H9 (cell line): ENCODE results near the gene USP35. TPM values are rescaled to one million over a fixed set of nuclear protein-coding genes. Genes with fewer than 3 reads are reported as not detected.
A peak's percentile ranks its signal among the peaks of the same experiment; 100 is the strongest.

ENCODE experiments used
- DNase-seq: peaks from one replicate; pipeline ENCODE4 v3.0.0-alpha.2; 2017
- H2AFZ ChIP-seq: one replicate; pipeline ENCODE4 v1.6.1; 2013; ENCODE audit warnings: mild to moderate bottlenecking, low read length, control low read depth, moderate library complexity
- H2AK5ac ChIP-seq: 2 replicates; pipeline ENCODE4 v1.6.1; 2013; ENCODE audit warnings: low read length, control low read depth, mixed read lengths; ENCODE audit not compliant: insufficient read length
- H2BK120ac ChIP-seq: one replicate; pipeline ENCODE4 v1.6.1; 2013; ENCODE audit warnings: low read depth, mild to moderate bottlenecking, low read length, control low read depth, inconsistent platforms; ENCODE audit not compliant: poor library complexity, severe bottlenecking
- H2BK12ac ChIP-seq: 2 replicates; pipeline ENCODE4 v1.6.1; 2013; ENCODE audit warnings: low read length, control low read depth, mixed read lengths, low read depth; ENCODE audit not compliant: insufficient read length
- H2BK15ac ChIP-seq: 2 replicates; pipeline ENCODE4 v1.6.1; 2013; ENCODE audit warnings: low read depth, low read length, control low read depth
- H2BK20ac ChIP-seq: one replicate; pipeline ENCODE4 v1.6.1; 2013; ENCODE audit warnings: low read depth, mild to moderate bottlenecking, low read length, control low read depth, inconsistent platforms; ENCODE audit not compliant: poor library complexity, severe bottlenecking
- H2BK5ac ChIP-seq: 2 replicates; pipeline ENCODE4 v1.6.1; 2013; ENCODE audit warnings: low read length, control low read depth, mixed read lengths; ENCODE audit not compliant: insufficient read length
- H3K14ac ChIP-seq: 2 replicates; pipeline ENCODE4 v1.6.1; 2013; ENCODE audit warnings: low read length, control low read depth; ENCODE audit not compliant: insufficient read depth
- H3K18ac ChIP-seq: 2 replicates; pipeline ENCODE4 v1.6.1; 2013; ENCODE audit warnings: low read depth, mild to moderate bottlenecking, mixed read lengths, low read length, control low read depth; ENCODE audit not compliant: insufficient read length
- H3K23ac ChIP-seq: 2 replicates; pipeline ENCODE4 v1.6.1; 2013; ENCODE audit warnings: low read length, control low read depth, mixed read lengths, low read depth; ENCODE audit not compliant: insufficient read length
- H3K23me2 ChIP-seq: 2 replicates; pipeline ENCODE4 v1.6.1; 2013; ENCODE audit warnings: low read depth, mild to moderate bottlenecking, mixed read lengths, low read length, control low read depth; ENCODE audit not compliant: insufficient read length, poor library complexity, severe bottlenecking
- H3K27ac ChIP-seq: 2 replicates; pipeline ENCODE4 v1.5.1; 2013; ENCODE audit warnings: low read length, control low read depth, mixed read lengths, low read depth; ENCODE audit not compliant: insufficient read length
- H3K27me3 ChIP-seq: 2 replicates; pipeline ENCODE4 v1.6.1; 2013; ENCODE audit warnings: low read length, control low read depth, inconsistent platforms; ENCODE audit not compliant: insufficient read depth
- H3K4ac ChIP-seq: 2 replicates; pipeline ENCODE4 v1.6.1; 2013; ENCODE audit warnings: low read depth, mild to moderate bottlenecking, control low read depth, inconsistent platforms, low read length, moderate library complexity
- H3K4me1 ChIP-seq: 2 replicates; pipeline ENCODE4 v1.6.1; 2013; ENCODE audit warnings: low read length, control low read depth, inconsistent platforms; ENCODE audit not compliant: insufficient read depth
- H3K4me2 ChIP-seq: 2 replicates; pipeline ENCODE4 v1.6.1; 2013; ENCODE audit warnings: low read length, control low read depth, mixed read lengths; ENCODE audit not compliant: insufficient read length, insufficient read depth
- H3K56ac ChIP-seq: 2 replicates; pipeline ENCODE4 v1.6.1; 2013; ENCODE audit warnings: low read depth, mild to moderate bottlenecking, mixed read lengths, low read length, control low read depth; ENCODE audit not compliant: insufficient read length
- H3K79me1 ChIP-seq: 2 replicates; pipeline ENCODE4 v1.6.1; 2013; ENCODE audit warnings: low read depth, mild to moderate bottlenecking, moderate library complexity, low read length, control low read depth, inconsistent platforms; ENCODE audit not compliant: insufficient read depth, poor library complexity, severe bottlenecking
- H3K79me2 ChIP-seq: 2 replicates; pipeline ENCODE4 v1.6.1; 2013; ENCODE audit warnings: low read length, control low read depth, inconsistent platforms; ENCODE audit not compliant: insufficient read depth
- H3K9ac ChIP-seq: 2 replicates; pipeline ENCODE4 v1.6.1; 2013; ENCODE audit warnings: low read length, control low read depth, mixed read lengths; ENCODE audit not compliant: insufficient read length; ENCODE audit errors: extremely low read depth
- H3K9me3 ChIP-seq: one replicate; pipeline ENCODE4 v1.6.1; 2013; ENCODE audit warnings: low read depth, low read length, inconsistent platforms; ENCODE audit not compliant: control insufficient read depth
- H3T11ph ChIP-seq: one replicate; pipeline ENCODE4 v1.6.1; 2013; ENCODE audit warnings: mild to moderate bottlenecking, low read length, control low read depth, inconsistent platforms
- H4K20me1 ChIP-seq: one replicate; pipeline ENCODE4 v1.6.1; 2013; ENCODE audit not compliant: control insufficient read depth, insufficient read length, insufficient read depth
- H4K5ac ChIP-seq: 2 replicates; pipeline ENCODE4 v1.6.1; 2013; ENCODE audit warnings: low read depth, mild to moderate bottlenecking, mixed read lengths, low read length, control low read depth; ENCODE audit not compliant: insufficient read length
- H4K8ac ChIP-seq: replicated peaks from 2 replicates; pipeline ENCODE4 v1.6.1; 2013; ENCODE audit warnings: low read length, control low read depth, mixed read lengths, low read depth; ENCODE audit not compliant: insufficient read length
- H4K91ac ChIP-seq: 2 replicates; pipeline ENCODE4 v1.6.1; 2013; ENCODE audit warnings: low read depth, mild to moderate bottlenecking, moderate library complexity, mixed read lengths, low read length, control low read depth; ENCODE audit not compliant: insufficient read length
- H3K27ac Mint-ChIP-seq, 3 experiments: 2 replicates in 2 of 3; 3 replicates in 1 of 3; pipeline ENCODE4 v1.8.0; 2020 to 2021; ENCODE audit warnings: mixed read lengths in 3 of 3, mild to moderate bottlenecking in 1 of 3, moderate library complexity in 1 of 3
- H3K27me3 Mint-ChIP-seq: 2 replicates; pipeline ENCODE4 v1.8.0; 2021; ENCODE audit warnings: low read depth, mild to moderate bottlenecking, moderate library complexity, mixed read lengths
- H3K36me3 Mint-ChIP-seq, 3 experiments: 2 replicates in 2 of 3; 3 replicates in 1 of 3; pipeline ENCODE4 v1.8.0; 2020 to 2021; ENCODE audit warnings: low read depth in 3 of 3, mixed read lengths in 3 of 3; ENCODE audit not compliant: insufficient read depth in 1 of 3
- H3K4me1 Mint-ChIP-seq, 2 experiments: 2 replicates each; pipeline ENCODE4 v1.8.0; 2020; ENCODE audit warnings: mixed read lengths in 2 of 2
- H3K4me3 Mint-ChIP-seq, 2 experiments: 2 replicates in 1 of 2; 3 replicates in 1 of 2; pipeline ENCODE4 v1.8.0; 2020 to 2021; ENCODE audit warnings: mild to moderate bottlenecking in 2 of 2, mixed read lengths in 2 of 2, moderate library complexity in 1 of 2
- H3K9me3 Mint-ChIP-seq, 2 experiments: 2 replicates in 1 of 2; 3 replicates in 1 of 2; pipeline ENCODE4 v1.8.0; 2020; ENCODE audit warnings: mild to moderate bottlenecking in 2 of 2, mixed read lengths in 2 of 2, moderate library complexity in 1 of 2
- CTCF ChIP-seq: fragments of 200-600 bp; sonication (generic); conservative IDR thresholded peaks from 3 replicates; pipeline ENCODE4 v1.8.0; 2021; ENCODE audit warnings: antibody characterized with exemption, mild to moderate bottlenecking
- WGBS: extraction: QIAGEN DNeasy Blood & Tissue Kit; methylation state at CpG from one replicate; pipeline ENCODE4 v1.1.7; 2013; ENCODE audit warnings: missing lambda C conversion rate, low lambda C conversion rate, mixed read lengths; ENCODE audit not compliant: insufficient read length; ENCODE audit errors: extremely low coverage; 5-methylcytosine and 5-hydroxymethylcytosine counted together
- total RNA-seq: library from RNA; stranded (reverse); gene quantifications from 2 replicates; pipeline ENCODE4 v1.2.1, GENCODE V29; 2021

USP35 gene
- total RNA-seq, 1 experiment from 2014 or later, result 6.8 TPM

- WGBS, result no CpG with 5 or more reads among the region's 5 CpGs
- no peak overlapping the region for H3T11ph ChIP-seq
- no peak overlapping the region for H3K23ac ChIP-seq
- H3K56ac ChIP-seq, result no peak overlapping the region
- no peaks in the 10 kb centered on the region for H3K27me3 ChIP-seq
- H2BK12ac ChIP-seq, result no peak overlapping the region
- no peaks in the 10 kb centered on the region for H3K27me3 Mint-ChIP-seq
- no peak overlapping the region for H3K9ac ChIP-seq
- peak overlapping the region in 1 of 3 experiments; percentile 15; a peak in 2 of 7 replicates for H3K27ac Mint-ChIP-seq
- H2BK120ac ChIP-seq, result no peak overlapping the region
- no peak overlapping the region for H2BK5ac ChIP-seq
- H3K36me3 Mint-ChIP-seq, result no peaks in the 10 kb centered on the region
- H4K8ac ChIP-seq, result no peak overlapping the region
- H2BK20ac ChIP-seq, result no peak overlapping the region
- no peak overlapping the region for H2AFZ ChIP-seq
- no peaks in the 10 kb centered on the region for H4K20me1 ChIP-seq
- H4K91ac ChIP-seq, result no peak overlapping the region
- no peaks in the 10 kb centered on the region for H3K79me2 ChIP-seq
- no peaks in the 10 kb centered on the region for H3K79me1 ChIP-seq
- no peak overlapping the region for H3K14ac ChIP-seq
- peaks cover 2% of the 10 kb centered on the region; the same call in 1 of the 2 replicates for H3K4me1 ChIP-seq
- no peak overlapping the region for H3K18ac ChIP-seq
- H4K5ac ChIP-seq, result no peak overlapping the region
- no peak overlapping the region for H2BK15ac ChIP-seq
- no peak overlapping the region for H3K4me2 ChIP-seq
- H3K9me3 ChIP-seq, result no peaks in the 10 kb centered on the region
- no peaks in the 10 kb centered on the region for H3K23me2 ChIP-seq
- no peaks in the 10 kb centered on the region for H3K9me3 Mint-ChIP-seq
- H2AK5ac ChIP-seq, result no peak overlapping the region
- no peak overlapping the region for H3K4me3 Mint-ChIP-seq
- H3K27ac ChIP-seq, result no peak overlapping the region
- no peak overlapping the region for H3K4ac ChIP-seq
- no peak for TF ChIP-seq CTCF
- no peak for DNase-seq
- peaks cover 12 to 22% of the 10 kb centered on the region in 2 experiments for H3K4me1 Mint-ChIP-seq
Measured at GRCh38 chr11:78262238-78262637, 73.5 kb downstream of the USP35 start.
